ENCODE measurements around the gene OSBPL9.
"Not testable (repeated sequence)": the region's sequence is repeated elsewhere in the genome, so short reads cannot be mapped to it uniquely, and the experiment has no call there.

The OSBPL9 gene

GRCh38 chr1:51714374-51715019, 97.6 kb downstream of the OSBPL9 start:
- no peak for DNase-seq

- DNase-seq, result no peak
Measured at GRCh38 chr1:51715369-51715768, 98.5 kb downstream of the OSBPL9 start.

GRCh38 chr1:51716746-51717145, 99.9 kb downstream of the OSBPL9 start:
- no peak for DNase-seq

GRCh38 chr1:51717842-51718241, 101.0 kb downstream of the OSBPL9 start:
- no peak for DNase-seq

GRCh38 chr1:51719146-51719545, 102.3 kb downstream of the OSBPL9 start:
- DNase-seq, result no peak

- DNase-seq, result no peak
Measured at GRCh38 chr1:51724797-51725196, 107.9 kb downstream of the OSBPL9 start.

GRCh38 chr1:51726051-51726450, 109.2 kb downstream of the OSBPL9 start:
- DNase-seq, result no peak

- no peak for DNase-seq
Measured at GRCh38 chr1:51726544-51727225, 109.8 kb downstream of the OSBPL9 start.

GRCh38 chr1:51727366-51727765, 110.5 kb downstream of the OSBPL9 start:
- DNase-seq, result no peak

GRCh38 chr1:51728611-51729155, 111.8 kb downstream of the OSBPL9 start:
- no peak for DNase-seq

GRCh38 chr1:51729156-51729823, 112.4 kb downstream of the OSBPL9 start:
- peak; percentile 95 for DNase-seq

GRCh38 chr1:51729824-51730301, 113.0 kb downstream of the OSBPL9 start:
- DNase-seq, result no peak

- DNase-seq, result no peak
Measured at GRCh38 chr1:51731998-51732397, 115.1 kb downstream of the OSBPL9 start.

- DNase-seq, result no peak
Measured at GRCh38 chr1:51732701-51733425, 116.0 kb downstream of the OSBPL9 start.

- not testable (repeated sequence) for DNase-seq
Measured at GRCh38 chr1:51733426-51733774, 116.5 kb downstream of the OSBPL9 start.

- DNase-seq, result no peak
Measured at GRCh38 chr1:51733793-51734522, 117.1 kb downstream of the OSBPL9 start.

GRCh38 chr1:51734896-51735745, 118.2 kb downstream of the OSBPL9 start:
- no peak for DNase-seq

- DNase-seq, result no peak
Measured at GRCh38 chr1:51735746-51736254, 118.9 kb downstream of the OSBPL9 start.

- DNase-seq, result no peak
Measured at GRCh38 chr1:51736702-51737101, 119.8 kb downstream of the OSBPL9 start.

- no peak for DNase-seq
Measured at GRCh38 chr1:51738681-51739080, 121.8 kb downstream of the OSBPL9 start.

- DNase-seq, result no peak
Measured at GRCh38 chr1:51740652-51741051, 123.8 kb downstream of the OSBPL9 start.
